Measurements from ENCODE around the gene ETV3.

Gene ETV3

DNA sequence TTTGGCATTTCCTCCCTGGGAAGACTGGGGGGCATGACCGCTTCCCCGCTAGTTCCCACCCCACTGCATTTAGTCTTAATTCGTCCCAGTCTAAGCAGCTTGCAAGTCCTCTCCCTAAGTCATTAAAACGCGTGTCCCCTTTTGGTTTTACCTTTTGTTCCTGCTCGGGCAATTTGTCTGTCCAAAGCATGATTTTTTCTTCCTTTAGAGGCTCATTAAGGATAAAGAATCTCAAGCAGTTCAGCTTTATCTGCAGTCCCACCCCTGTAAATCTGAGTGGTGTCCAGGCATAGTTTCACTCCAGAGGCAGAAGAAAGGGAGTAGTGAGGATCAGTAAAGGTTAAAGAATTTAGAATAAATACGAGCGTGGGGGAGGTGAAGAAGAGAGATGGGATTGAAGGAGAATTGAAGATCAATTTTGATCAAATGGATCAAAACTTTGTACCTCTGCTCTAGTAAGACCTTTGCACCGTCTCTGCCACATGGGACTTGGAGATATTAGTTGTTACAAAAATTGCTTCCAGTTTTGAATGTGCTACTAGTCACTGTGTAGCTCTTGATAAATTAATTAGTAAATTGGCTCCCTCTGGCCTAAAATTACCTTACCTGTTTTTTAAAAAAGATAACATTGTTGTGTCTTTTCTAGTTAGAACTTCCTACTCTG lies 989 bp upstream of the ETV3 start:
- no peak for DNase-seq (ENCODE audit: low read depth, low spot score)

DNA sequence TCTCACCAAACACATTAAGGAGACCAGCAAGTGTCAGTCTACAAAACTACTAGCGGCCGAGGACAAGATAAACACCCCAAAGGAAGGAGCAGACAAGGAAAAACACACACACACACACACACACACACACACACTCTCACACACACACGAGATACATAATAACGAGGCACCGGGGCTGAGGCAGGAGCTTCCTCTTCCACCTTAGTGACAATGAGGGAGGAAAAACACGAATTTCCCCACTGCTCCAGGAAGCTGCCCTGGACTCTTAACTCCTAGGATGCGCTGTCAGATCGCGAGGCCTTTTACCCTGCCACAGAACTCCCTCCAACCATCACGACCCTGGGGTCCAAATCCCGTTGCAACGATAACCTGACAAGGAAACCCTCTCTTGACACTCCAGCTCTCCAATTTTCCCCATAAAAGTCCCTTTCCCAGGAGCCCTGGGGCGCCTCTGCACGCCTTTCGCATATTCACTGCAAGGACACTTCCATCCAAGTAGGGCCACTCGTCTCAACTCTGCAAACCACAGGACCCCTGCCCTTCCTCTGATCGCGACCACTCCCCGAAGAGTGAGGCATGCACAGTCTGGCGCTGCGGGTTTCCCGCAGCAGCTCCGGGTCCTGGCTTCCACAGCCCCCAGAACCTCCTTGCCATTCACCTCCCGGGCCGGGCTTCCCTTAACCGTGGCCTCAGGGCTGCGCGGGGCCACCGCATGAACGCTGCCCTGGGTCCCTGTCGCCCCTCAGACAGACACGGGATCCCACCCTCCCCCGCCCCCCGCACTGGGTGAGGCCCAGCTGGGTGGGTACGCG lies 581 bp downstream of the ETV3 start:
- DNase-seq (ENCODE audit: low read depth, low spot score) = no peak

DNA sequence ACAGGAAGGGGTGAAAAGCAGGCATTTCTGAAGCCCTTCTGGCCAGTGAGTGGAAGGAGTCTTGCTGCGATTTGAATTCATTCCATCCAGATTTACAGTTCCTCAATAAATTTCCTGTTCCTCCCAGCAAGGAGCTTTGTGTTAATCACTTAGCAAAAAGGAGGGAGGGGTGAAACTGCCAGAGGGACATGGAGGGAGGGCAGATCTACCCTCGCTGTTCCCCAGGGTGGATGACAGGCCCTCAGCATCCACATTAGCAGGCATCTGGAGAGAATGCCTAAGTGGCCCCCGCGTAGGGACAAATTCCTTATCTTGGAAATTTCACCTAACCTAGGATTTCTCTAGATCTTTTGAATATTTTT lies 1.2 kb downstream of the ETV3 start:
- DNase-seq (ENCODE audit: low read depth, low spot score) = no peak

DNA sequence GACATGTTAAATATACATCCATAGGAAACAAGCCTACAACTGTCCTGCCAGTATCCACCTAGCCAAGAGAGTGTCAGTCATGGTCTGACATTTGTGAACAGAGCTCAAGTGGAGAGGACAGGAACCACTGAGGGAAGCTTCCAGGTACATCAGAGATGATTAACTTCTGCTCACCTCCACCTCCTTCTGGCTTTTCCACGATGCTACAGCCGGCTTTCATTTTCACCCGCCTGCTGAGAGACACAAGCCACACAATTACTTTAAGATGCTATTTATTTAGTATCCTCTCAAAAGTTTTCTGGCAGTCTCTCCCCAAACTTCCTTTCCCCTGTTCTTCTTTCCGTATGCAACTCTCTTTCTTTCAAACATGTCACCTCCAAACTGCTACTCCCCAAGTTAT lies 2.1 kb downstream of the ETV3 start:
- DNase-seq (ENCODE audit: low read depth, low spot score) = no peak

DNA sequence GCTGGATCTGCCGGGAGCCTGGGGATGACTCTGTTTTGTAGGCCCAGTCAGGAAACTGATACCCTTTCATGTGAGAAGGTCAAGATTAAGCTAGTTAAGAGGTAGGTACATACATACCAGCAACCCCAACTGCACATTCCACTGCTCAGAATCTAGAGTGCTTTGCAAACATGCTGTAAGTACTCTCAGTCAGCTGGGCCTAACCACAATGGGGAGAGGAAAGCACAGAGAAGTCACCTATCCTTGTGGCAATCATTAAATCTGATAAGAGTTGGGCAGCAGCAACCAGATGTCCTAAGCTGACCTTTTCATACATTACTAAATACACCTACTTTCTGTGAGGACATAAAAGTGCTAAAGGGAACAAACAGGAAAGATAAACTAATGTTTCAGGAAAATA lies 2.5 kb downstream of the ETV3 start:
- DNase-seq (ENCODE audit: low read depth, low spot score) = no peak

- DNase-seq (ENCODE audit: low read depth, low spot score) = no peak
These were observed 3.1 kb downstream of the ETV3 start for GRCh38 chr1:157135070-157135469.

DNA sequence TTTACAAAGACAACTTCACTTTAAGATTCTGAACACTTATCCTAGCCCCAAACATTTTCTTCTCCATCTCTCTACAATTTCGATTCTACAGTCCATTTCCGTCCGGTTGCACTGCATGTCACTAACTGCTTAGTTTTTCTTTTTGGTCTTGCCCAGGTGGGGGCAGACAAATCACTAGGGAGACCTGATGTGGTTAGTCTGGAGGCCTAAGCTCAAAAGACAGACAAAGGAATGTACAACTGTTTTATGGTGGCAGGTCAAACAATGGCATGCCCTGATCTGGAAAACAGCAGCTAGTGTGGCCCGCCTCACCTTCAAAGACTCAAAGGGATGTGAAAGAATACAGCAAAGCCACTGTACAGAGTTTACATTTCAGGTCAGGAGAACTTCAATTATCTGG lies 3.8 kb downstream of the ETV3 start:
- no peak for DNase-seq (ENCODE audit: low read depth, low spot score)

DNA sequence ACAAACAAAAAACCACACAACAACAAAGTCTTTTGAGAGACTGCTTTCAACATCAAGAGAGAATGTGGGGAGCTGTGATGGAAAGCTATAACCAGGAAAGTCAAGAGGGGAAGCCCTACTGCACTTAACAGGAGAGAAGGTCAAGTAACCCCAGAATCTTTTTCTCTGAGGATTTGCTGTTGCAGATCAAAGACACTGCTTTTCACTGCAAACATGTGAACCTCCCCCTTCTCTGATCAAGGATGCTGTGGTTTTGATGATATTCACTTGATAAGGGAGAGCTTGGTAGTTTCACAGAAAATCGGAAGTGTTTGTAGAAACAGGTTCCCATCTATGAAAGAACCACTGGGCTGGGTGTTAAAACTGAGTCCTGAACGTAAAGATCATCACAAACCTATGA lies 4.8 kb downstream of the ETV3 start:
- DNase-seq (ENCODE audit: low read depth, low spot score) = no peak

- DNase-seq (ENCODE audit: low read depth, low spot score) = no peak
These were observed 5.5 kb downstream of the ETV3 start for GRCh38 chr1:157132616-157133167.

DNA sequence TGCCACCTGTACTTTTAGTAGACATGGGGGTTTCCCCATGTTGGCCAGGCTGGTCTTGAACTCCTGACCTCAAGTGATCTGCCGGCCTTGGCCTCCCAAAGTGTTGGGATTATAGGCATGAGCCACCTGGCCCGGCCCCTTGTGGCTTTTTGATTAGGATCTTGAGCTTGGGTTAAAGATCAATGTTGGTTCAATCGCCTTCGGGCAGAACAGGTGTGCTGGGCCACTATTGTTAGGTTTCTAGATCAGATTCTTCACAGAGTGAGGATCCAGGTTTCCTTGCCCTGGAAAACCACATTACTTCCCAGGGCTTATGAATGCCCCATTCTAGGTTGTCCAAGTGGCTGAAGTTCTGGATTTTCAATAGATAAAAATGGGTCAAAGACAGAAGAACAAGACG lies 6.1 kb downstream of the ETV3 start:
- DNase-seq (ENCODE audit: low read depth, low spot score) = no peak

DNA sequence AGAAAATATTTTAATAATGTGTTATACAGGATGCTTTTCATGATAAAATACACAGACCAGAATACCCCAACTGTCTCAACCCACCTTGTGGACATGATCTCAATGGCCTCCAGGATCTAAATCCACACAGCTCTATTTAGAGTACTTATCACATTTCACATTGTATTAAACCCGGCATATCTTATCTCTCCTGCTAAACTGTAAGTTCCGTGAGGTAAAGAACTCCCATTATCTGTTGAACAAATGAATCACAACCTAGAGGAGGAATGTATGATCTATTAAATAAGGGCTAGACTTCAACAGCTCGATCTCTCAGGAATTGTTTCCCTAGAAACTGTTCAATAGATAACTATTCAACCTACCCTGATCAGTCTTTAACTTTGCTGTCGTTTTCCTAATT lies 6.9 kb downstream of the ETV3 start:
- no peak for DNase-seq (ENCODE audit: low read depth, low spot score)

DNA sequence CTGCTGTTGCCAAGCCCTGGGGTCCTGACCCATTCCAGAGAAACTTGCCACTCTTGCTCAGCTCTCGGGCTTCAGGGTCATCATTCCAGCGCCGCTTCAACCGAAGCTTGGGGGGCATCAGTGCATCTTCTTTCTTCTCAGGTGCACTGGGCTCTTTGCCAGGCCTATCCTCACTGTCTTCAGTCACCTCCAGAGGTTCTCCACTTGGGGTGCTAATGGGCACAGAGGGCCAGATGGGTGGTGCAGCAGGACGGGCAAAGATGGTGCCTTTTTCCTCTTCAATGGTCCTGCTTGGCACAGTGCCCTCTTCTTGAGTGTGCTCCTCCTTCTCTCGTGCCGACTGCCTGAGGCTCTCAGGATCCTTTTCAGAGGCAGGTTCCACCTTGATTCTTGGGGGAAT lies 13.3 kb downstream of the ETV3 start:
- DNase-seq (ENCODE audit: low read depth, low spot score) = no peak

DNA sequence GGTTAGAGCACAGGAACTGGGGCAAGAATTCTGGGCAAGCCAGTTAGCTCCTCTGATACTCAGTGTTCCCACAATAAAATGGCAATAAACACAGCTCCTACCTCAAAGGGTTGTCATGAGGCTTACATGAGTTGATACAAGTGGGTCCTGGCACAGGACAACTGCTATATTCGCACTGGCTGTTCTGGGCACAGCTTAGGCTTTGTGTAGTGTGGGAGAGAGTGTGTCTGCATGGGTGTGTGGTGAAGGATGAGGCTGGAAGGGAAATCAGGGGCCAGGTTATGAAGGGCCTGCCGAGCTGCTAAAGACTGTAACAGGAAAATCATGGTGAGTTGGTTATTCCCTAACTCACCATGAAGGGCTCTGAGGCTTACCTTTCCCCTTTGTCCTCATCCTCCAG lies 18.7 kb downstream of the ETV3 start:
- DNase-seq (ENCODE audit: low read depth, low spot score) = no peak

- no peak for DNase-seq (ENCODE audit: low read depth, low spot score)
These were observed 19.2 kb downstream of the ETV3 start for GRCh38 chr1:157119008-157119407.

GRCh38 chr1:157117527-157118057 lies 20.6 kb downstream of the ETV3 start:
- DNase-seq (ENCODE audit: low read depth, low spot score) = no peak

DNA sequence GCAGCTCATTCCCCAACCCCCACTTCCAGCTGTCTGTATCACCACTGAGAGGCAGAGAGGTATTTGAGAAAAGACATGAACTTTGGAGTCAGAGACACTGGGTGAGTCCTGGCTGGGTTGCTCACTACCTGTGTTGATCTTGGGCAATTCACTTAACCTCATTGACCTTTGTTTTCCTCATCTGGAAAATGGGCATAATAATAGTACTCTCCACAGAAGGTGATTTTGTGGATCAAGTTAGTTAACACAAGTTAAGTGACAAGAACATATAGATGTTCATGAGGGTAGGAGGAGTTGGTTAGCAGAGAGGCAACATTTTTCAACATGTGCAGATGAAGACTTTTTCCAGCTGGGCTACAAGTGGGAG lies 21.5 kb downstream of the ETV3 start:
- DNase-seq (ENCODE audit: low read depth, low spot score) = no peak

DNA sequence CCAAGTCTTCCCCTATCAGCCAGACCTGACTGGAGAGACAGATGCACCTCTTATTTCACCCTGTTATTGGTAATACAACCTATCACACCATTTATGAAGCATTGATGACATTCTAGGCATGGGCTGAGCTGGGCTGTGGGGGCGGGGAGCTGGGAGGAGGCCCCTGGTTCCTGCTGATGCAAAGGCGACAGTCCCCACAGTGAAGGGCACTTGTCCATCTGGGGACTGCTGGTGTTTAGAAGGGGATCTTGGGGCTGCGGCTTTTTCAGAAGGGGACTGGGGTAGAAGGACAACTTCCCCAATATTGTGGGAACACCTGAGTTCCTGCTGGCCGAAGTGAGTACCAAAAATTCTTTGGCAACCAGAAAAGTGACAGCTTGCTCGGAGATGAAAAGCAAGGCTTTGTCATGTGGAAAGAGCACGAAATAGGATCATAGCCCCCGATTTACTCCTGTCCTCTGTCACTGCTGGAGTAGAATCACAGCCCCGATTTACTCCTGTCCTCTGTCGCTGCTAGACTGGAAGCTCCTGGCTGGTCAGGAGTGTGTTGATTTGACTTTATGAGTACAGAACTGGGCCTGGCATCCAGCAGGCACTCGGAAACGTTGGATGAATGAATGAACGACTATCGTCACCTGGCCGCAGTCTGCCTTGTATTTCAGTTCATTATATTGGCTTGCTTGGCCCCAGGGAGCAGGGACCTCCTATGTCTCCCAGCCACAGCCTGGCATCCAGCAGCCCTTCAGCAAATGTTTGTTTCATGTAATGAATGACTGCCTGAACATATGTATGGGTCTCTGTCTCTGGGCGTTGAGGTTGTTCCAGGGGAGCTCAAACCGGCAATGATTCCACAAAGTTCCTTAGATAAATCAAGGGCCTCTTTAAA lies 22.1 kb downstream of the ETV3 start:
- no peak for DNase-seq (ENCODE audit: low read depth, low spot score)

DNA sequence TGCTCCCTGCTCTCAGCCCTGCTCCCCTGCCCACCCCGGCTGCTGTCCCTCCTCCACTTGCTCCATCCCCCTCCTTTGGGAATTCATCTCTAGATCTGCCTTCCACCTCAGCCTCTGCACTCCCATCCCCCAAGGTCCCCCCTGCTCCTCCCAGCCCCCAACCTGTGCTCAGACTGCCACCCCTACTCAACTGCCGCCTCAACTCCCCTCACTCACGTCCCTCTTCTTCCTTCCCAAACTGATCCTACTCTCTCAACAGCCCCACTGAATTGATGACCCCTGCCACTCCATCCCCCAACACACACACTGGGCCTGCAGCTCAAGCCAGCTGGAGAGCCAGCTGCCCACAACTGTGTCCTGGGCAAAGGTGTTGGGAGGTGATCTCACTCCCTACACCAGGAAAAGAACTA lies 22.8 kb downstream of the ETV3 start:
- no peak for DNase-seq (ENCODE audit: low read depth, low spot score)

- DNase-seq (ENCODE audit: low read depth, low spot score) = no peak
These were observed 23.7 kb downstream of the ETV3 start for GRCh38 chr1:157114183-157115121.

GRCh38 chr1:157113631-157114030 lies 24.6 kb downstream of the ETV3 start:
- no peak for DNase-seq (ENCODE audit: low read depth, low spot score)

DNA sequence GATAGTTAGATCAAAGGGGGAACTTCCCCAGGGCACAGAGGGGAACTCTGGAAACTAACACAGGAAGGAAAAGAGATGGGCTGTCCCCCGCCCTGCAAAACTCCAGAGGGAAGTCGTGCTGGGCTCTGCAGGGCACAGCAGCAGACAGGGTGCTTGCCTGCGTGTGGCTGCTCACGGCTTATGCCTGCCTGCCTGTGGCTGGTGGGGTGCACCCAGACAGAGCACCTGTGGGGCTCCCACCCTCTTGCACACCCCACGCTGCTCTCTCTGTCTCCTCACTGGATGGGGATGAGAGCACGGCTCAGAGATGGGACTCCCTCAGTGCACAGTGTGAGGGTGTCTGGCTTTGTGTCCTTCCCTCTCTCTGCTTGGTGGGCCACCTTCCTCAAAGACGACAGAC lies 25.1 kb downstream of the ETV3 start:
- DNase-seq (ENCODE audit: low read depth, low spot score) = no peak
